D341Med (cell line): ENCODE data around the gene CERK.

Source experiments
- DNase-seq: peaks from one replicate; pipeline ENCODE4 v3.0.0; 2012; ENCODE audit warnings: low spot score

CERK gene

DNA sequence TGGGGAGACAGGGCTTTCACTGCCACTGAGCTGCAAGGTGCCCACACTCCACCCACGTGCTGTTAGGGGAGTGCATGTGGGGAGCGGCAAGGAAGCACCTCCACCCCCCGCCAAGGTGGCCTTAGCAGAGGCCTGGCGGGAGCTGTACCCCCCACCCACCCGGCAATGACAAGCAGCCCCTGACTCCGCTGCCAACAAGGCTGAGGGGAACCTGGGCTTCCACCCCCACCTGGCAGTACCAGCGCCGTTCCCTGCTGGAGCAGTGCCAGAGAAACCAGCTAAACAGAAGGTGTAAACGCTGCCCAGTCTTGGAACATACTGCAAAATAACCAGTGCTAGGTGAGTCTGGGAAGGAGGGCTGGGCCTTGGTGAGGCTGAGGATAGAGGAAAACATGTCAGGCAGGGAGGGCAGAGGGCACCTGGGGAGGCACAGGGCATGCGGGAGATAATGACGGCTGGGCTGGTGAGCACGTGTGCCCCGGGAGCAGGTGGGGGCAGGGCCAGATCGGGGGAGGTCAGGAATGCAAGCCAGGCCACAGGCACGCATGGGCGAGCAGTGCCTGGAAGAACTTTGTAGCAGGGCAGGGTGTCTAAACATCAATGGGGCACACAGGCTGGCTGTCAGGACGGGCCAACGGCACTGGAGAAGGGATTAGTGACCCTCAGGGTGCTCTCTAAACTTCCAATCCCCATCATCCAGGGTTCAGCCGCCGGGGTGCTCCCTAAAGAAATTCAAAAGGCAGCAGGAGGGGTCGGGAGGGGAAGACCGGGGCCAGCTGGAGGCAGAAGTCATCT lies 6.6 kb downstream of the CERK start:
- DNase-seq = no peak

DNA sequence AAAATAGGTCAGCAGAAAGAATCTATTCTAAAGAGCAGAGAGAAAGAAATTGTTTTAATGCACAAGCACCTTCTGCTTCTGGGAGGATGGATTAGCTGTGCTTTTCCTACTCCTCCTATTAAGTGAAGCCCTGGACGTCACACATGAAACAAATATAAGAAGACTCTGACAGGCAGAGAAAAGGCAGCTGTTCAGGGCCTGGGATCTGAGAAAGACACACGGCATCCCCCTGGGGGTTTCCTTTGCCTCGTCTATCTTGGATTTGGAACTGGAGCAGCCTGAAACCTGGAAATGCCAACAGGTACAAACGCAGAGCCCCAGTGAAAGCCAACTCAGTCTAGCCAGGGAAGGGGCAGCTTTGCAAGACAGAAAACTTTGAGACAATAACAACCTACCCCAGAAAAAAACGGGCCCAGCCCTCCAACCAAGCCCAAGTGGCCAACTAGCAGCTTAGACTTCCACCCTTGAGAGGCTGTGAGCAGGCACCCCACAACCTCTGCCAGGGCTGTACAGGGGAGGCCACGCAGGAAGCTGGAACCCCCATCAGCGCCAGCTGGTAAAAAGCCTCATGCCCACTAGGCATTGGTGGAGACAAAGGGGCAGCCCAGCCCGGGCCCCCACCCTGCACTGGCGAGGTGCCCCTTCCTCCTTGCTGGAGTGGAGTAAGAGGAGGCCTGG lies 7.3 kb downstream of the CERK start:
- DNase-seq = peak; percentile 57

DNA sequence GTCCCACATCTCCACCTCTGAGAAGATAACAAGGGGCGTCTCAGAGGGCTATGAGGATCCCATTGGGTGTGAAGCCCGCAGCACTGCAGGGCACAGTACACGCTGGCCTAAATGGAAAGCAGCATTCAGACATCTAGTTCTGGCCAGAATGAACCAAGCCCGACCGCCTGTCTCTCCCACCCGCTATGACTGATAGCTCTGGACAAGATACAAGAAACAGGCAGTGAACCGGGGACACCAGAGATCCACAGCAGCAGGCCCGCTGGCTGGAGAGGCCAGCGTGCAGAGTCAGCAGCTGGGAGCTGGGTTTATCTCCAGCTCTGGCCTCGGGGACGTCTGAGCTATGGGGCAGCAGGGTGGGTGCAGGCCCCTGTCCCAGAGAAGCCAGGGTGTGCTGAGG lies 9.6 kb downstream of the CERK start:
- DNase-seq = no peak

DNA sequence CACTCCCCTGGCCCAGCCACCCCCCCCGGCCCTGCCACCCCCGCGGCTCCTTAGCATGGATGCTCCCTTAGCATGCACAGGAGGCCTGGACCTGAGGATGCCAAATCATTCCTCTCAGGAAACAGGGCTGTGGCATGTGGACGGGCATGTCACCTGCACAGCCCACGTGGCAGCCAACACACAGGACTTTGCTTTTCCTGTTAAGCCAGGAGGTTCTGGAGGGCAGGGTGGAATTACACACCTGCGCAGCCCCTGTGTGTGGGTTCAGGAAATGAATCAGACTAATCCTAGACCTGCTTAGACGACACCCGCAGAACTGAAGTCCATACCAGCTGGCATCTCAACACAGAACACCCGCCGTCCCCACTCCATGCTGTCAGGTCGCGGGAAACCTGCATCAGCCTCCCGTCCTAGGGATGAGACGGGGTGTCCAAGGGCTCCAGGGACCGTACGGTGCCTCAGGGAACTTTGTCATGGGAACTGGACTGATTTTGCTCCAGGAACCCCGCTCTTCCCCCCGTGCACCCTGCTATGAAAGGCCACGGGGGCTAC lies 10.2 kb downstream of the CERK start:
- DNase-seq = no peak

DNA sequence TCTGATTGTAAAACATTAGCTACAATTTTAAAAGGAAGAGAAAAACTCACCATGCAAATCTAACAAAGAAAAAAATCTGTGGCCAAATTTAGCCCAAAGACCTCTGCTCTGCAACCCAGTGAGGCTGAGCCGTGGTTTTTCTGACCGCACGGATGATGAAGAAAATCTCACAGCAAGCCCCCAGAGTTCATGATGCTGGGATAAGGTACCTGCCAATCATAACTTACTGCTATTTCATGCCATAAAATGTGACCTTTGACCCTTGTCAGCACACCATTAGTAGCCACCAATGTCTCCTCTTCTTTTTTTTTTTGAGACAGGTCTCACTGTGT lies 11.1 kb downstream of the CERK start:
- no peak for DNase-seq

DNA sequence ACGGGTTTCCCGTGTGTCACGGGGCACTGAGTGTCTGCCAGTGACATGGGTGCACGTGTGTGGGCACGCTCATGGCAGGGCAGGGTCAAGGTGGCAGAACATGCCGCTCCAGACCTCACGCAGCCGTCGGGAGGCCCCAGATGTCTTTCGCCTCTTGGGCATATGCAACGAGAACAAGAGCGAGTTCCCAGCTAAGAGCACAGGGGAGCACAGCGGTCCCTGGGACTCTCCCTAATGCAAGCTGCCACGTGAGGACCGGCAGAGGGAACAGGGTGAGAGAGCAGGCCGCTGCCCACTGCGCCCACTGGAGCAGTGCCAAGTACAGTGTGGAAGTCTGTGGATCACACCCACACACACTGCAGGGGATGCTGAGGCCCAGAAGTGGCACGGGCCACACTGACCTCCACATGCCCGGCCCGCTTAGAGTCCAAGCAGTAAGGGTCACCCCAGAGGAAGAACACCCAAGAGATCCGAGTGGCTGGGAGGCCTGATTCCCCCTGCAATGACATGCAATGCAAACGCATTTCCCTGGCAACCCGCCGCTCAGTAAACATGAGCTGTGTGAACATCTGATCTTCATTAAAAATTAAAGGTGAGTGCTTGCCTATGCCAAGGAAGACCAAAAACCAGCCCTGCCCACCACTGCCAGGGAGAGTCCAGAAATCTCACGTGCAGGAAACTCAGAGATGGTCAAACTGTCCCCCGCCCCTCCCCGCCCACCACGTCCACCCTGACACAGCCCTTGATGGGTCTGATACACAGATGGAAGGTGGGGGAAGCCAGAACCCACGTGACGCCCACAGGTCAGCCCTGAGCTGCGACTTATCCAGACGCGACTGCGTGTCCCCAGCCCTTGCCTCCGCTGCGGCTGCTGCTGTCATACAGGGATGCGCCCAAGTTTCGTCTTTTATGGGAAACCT lies 11.7 kb downstream of the CERK start:
- DNase-seq = peak; percentile 71

DNA sequence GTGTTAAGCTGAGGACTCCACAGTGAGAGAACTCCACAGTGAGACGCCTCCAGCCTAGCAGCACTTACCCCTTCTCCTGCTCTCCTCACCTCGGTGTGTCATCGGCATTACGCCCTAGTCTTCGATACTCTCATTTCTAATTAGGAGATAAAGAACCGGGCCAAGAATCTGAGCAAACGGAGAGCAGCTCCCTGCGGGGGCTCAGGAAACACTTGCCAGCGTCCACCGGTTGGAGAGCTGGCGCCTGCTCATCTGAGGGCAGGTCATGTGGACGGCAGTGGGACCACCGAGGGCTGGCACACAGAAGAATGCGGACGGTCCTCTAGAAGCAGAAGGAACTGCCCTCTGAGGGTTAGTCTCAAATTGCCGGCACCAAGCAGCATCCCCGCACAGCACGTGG lies 13.0 kb downstream of the CERK start:
- no peak for DNase-seq

DNA sequence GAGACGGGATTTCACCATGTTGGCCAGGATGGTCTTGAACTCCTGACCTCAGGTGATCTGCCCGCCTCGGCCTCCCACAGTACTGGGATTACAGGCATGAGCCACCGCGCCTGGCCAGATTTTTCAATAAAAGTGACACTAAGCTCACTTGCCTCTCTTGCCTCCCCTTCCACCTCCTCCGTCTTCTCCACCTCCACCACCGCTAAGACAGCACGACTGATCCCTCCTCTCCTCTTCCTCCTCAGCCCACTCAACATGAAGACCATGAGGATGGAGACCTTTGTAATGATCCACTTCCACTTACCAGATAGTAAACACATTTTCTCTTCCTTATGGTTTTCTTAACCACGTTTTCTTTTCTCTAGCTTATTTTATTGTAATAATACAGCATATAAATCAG lies 14.2 kb downstream of the CERK start:
- DNase-seq = no peak

DNA sequence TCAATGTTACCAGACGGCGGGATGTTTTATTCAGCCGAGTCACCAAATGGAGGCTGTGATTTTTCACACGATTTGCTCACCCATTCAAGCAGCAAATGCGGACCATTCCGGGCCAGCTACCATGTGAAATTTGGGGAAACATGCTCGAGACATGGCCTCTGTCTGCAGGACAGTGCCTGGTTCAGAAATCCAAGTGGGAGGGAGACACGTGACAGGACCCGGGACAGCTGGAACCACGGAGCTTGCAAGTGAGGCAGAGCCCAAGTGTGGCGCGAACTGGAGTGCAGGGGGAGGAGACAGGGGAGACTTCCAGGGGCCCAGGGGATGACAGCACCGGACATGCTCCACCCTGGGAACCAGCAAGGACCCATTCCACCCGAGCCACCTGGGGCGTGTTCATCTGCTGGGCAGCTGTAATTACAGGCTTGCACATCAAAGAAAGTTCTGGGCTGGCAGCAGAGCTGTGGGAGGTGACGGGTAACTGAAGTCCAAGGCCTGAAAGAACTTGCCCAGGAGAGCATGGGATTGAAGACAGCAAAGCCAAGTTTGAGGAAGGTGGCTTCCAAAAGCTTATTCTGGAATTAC lies 16.5 kb downstream of the CERK start:
- peak; percentile 28 for DNase-seq

DNA sequence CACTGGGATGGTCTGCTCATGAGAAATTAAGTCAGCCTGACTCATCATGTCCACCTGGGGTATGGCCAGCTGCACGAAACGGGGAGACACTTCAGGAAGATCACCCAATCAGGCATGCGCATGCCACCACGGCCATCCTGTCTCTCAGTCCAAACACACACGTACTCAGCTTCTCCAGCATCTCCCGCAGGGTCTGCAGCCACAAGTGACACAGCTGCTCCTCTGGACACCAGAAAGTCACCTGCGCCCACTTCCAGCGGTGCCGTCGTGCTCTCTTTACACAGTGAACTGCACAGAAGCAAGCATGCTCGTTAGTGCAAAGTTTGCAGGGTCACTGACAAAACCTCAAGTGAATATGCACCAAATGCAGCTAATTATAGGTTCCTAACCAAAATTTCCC lies 18.1 kb downstream of the CERK start:
- DNase-seq = peak; percentile 13

DNA sequence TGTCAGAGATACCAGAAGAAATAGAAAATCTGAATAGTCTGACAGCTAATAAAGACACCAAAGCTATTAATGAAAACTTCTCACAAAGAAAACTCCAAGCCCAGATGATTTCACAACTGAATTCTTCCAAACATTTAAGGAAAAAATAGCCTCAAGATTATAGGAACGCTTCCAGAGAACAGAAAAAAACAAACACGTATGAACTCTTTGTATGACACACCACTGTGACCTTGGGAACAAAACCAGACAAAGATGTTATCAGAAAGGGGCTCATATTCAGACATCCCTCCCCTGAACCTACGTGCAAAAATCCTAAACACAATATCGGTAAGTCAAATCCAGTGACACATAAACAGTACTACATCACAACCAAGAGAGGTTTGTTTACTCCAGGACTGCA lies 23.5 kb downstream of the CERK start:
- no peak for DNase-seq

DNA sequence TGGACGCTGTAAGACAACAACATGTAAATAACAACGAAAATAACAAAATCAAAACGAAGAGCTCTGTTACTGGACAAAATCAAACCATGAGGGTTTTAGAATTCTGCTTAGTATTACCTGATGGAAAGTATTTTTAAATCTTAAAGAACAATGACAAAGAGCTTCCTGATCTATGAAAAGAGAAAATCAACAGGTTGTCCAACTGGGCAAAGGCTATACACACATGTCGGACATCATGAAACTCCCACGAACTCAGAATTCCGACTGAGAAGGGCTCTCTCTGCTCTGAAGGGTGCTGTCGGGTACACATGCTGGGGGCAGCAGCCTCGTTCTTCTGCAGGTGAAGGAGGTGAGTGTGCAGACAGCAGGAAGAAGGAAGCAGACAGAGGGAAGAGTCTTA lies 25.8 kb downstream of the CERK start:
- DNase-seq = no peak

DNA sequence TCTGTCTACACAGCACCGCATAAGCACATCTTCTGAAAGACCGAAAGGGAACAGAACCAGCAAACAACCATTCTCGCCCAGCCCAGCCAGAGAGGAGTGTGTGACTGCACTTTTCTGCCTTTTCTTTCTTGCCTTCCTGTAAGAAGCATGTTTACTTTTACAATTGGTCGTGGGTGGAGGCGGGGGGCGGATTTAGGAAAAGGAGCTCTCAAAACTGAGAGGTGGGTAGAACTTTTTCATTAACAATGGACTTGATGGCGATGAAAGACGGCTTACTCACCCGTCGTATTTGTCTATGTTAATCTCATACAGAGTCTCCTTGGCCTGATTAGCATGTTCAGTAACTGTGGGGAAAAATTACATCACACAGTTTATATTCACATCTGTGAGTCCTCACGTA lies 27.2 kb downstream of the CERK start:
- peak; percentile 6 for DNase-seq

DNA sequence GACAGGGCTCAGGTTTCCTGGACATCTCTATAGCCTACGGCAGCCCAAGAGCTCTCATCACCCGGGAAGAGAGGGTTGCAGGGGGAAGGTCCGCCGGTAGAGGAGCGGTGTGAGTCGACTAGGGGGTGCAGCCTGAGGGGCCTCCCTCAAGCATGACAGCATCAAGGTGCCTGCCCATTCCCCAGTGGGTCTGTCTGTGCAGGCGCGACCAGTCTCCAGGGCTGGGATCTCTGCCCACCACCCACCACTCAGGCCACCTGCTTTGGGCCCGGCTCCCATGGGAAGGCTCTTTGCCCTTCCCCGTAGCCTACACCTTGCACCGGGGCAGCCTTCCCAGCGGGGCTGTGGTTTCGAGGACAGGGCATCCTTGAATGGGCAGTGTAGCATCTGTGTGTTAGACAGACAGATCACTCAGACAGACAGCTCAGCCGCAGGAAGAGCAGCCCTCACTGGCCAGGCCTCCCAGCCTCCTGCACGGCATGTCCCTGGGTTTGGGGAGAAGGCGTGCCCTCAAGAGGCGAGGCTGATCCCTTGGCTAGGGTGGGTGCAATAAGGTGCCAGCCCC lies 29.2 kb downstream of the CERK start:
- no peak for DNase-seq

DNA sequence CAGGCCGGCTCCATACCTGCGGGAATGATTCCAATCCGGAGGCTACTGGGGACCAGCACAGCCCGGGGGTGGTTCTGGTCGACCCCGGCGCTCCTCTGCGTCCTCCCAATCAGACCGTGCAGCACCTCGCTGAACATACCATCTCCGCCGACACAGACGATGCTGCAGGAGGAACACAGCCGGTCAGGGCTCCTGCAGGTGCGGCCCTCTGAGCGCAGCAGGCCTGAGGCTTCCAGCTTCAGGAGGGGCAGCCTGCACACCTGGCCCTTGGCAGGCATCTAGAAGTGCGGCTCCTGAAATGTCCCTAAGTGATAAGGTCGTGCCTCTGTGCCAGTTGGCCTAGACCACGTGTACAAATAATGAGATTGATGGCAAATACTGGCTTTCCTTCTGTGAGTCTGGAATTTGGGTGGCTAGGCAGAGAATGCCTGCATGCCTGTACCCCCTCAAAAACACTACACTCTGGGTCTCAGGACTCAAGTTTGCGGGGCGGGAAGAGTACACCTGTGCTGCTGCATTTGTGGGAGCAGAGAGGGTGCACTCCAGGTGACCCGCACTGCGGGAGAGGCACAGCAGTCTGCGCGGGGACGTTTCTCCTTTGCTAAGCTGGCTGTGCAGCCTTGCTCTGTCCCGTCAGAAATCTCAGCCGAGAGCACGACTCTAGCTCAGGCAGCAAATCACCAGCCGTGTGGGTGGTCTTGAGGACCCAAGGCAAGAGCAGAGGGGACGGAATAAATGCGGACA lies 30.1 kb downstream of the CERK start:
- no peak for DNase-seq

DNA sequence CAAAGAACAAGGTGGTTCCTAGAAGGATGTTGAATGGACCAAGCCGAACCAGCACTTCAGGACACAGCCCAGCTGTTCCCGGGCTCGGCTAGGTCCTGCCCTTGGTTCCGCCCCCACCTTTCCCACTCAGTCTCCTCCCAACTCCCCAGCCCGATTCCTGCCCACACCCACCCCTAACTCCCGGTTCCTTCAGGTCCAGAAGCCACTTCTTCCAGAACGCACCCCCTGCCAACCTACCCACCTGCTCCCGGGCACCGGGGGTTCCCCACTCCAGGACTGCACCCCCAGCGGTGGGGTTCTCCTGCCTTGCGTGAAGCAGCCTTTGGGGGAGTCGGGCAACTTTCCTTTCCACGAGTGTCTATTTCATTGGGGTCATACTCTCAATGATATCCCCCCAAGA lies 30.7 kb downstream of the CERK start:
- DNase-seq = no peak

DNA sequence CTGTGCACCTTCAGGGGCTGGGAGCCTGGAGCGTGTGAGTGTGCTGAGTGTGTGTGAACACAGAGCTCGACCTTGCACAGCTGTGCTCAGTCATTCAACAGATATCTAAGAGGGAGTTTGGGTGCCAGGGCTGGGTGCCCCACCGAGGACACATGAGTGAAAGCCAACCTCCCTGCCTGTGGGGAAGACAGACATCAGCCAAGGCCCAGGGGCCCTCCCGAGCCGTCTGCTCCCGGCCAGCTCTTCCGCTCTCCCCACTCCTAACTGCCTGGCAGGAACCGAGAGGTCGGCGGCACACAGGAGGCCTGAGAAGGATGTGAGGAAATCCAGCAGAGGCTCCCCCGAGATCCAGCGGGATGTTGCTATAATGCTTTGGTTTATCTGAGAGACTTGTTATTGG lies 32.0 kb downstream of the CERK start:
- DNase-seq = no peak

DNA sequence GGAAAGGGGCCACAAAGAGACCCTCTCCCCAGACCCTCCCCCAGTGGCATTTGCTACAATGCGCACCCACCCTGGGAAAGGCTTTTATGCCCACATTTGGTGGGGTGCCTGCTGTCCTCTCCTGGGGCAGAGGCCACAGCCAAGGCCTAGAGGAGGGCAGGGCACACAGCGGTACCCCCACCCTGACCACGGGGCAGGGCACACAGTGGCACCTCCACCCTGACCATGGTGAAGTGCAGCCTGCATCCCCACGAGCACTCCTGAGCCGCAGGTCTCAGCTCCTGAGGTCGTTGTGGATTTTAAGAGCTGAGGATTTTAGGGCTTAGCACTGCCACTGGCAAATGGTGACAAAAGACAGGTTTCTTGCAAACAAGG lies 34.1 kb downstream of the CERK start:
- no peak for DNase-seq

DNA sequence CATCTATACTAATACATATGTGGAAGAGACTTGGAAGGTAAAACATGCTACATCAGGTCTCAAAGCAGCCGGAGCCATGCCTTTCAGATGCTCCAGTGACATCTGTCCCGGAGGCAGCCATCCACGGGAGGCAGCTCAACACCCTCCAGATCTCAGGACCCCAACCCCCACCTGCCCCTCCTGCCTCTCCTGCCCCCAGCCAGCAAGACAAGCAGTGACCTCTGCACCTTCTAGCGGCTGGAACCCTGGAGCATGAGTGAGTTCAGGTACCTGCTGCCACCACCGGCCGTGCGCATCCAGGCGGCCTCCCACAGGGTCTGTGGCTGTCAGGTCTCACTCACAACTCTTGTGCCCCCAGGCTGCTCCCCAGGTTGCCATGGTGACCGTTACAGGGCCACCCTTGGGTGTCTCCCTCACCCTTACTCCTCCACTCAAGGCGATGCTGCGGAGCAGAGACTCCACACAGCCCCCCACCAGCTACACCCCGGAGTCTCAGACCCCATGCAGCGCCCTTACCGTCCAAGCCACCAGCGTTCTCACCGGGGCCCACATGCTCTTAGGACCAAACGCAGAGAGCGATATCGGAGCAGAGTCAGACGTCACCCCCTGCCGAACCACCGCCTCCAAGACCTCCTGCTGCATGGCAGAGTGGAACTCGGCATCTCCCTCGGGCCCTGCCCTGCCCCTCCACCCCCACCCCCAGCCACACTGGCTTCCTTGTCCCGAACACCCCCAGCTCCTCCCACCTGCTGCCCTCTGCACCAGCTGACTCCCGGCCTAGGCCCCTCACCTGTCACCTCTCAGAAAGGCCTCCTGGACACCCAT lies 34.7 kb downstream of the CERK start:
- no peak for DNase-seq

DNA sequence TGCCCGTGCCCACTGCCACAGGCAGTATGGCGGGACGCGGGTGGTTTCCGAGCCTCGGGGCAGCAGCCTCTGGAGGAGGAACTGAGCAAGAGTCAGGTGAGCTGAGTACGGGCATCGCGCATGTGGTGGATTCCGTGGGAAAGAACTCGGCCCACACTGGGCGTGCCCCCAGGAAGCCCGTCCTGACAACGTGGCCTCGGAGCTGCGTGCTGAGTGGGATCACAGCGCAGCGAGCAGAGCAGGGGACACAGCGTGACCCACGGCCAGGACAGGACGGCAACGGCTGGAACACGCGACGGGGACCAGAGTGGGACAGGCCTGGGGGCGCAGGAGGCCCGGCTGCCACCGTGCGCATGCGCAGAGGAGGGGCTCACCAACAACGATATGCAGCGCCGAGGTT lies 36.8 kb downstream of the CERK start:
- no peak for DNase-seq
